Stimulated activated CD4-positive, alpha-beta T cell treated with anti-CD3 and anti-CD28 coated beads, TNF-alpha, amount 100 ng/mL, for 1 hour (primary cell): ENCODE measurements around the gene RERE.
"Not testable (repeated sequence)": the region's sequence is repeated elsewhere in the genome, so short reads cannot be mapped to it uniquely, and the experiment has no call there.

Experiments
- DNase-seq, 3 donors: peaks; one replicate each; pipeline ENCODE4 v3.0.0-alpha.2; 2020; ENCODE audit warnings: low read depth in 3 of 3, low spot score in 1 of 3

Gene RERE

GRCh38 chr1:8807004-8807403, 10.4 kb downstream of the RERE start:
- no peak for DNase-seq

- DNase-seq = no peak
These were observed 17.0 kb downstream of the RERE start for GRCh38 chr1:8800416-8800815.

- DNase-seq = no peak
These were observed 20.2 kb downstream of the RERE start for GRCh38 chr1:8797216-8797615.

GRCh38 chr1:8796812-8797211, 20.6 kb downstream of the RERE start:
- DNase-seq = no peak

- DNase-seq = no peak
These were observed 22.8 kb downstream of the RERE start for GRCh38 chr1:8794605-8795004.

- DNase-seq = no peak
These were observed 25.6 kb downstream of the RERE start for GRCh38 chr1:8791819-8792218.

GRCh38 chr1:8790987-8791386, 26.5 kb downstream of the RERE start:
- no peak for DNase-seq

- no peak for DNase-seq
These were observed 27.0 kb downstream of the RERE start for GRCh38 chr1:8790478-8790877.

- no peak for DNase-seq
These were observed 27.9 kb downstream of the RERE start for GRCh38 chr1:8789314-8790214.

- no peak for DNase-seq
These were observed 30.2 kb downstream of the RERE start for GRCh38 chr1:8787218-8787617.

GRCh38 chr1:8786204-8786603, 31.2 kb downstream of the RERE start:
- DNase-seq = not testable (repeated sequence)

GRCh38 chr1:8782955-8783354, 34.5 kb downstream of the RERE start:
- no peak for DNase-seq

GRCh38 chr1:8782001-8782620, 35.3 kb downstream of the RERE start:
- DNase-seq = no peak

GRCh38 chr1:8780405-8780804, 37.0 kb downstream of the RERE start:
- no peak for DNase-seq

GRCh38 chr1:8777867-8778266, 39.6 kb downstream of the RERE start:
- DNase-seq = no peak

- no peak for DNase-seq
These were observed 41.3 kb downstream of the RERE start for GRCh38 chr1:8776104-8776503.

GRCh38 chr1:8767006-8767405, 50.4 kb downstream of the RERE start:
- no peak for DNase-seq

GRCh38 chr1:8765198-8765597, 52.2 kb downstream of the RERE start:
- DNase-seq = no peak

GRCh38 chr1:8764293-8764937, 53.0 kb downstream of the RERE start:
- no peak for DNase-seq

GRCh38 chr1:8763888-8764287, 53.6 kb downstream of the RERE start:
- no peak for DNase-seq

- no peak for DNase-seq
These were observed 62.4 kb downstream of the RERE start for GRCh38 chr1:8754993-8755392.

GRCh38 chr1:8754247-8754650, 63.2 kb downstream of the RERE start:
- no peak for DNase-seq
